ENCODE data around the gene ITPRIPL2. TPM values are rescaled to one million over a fixed set of nuclear protein-coding genes. Genes with fewer than 3 reads are reported as not detected.

The ITPRIPL2 gene
- total RNA-seq, 1 donor from 2014 or later, result 71.2 TPM

- intact Hi-C loops (cut with DNase I), result no loop called here
- no peaks in the 10 kb centered on the region for H3K36me3 ChIP-seq
- H3K27me3 ChIP-seq, result no peaks in the 10 kb centered on the region
- no peaks in the 10 kb centered on the region for H3K9me3 ChIP-seq
- no peak for TF ChIP-seq POLR2AphosphoS5 (IDR thresholded peaks at IDR 0.05; ENCODE audit: insufficient read depth in 1 of 2, low read depth in 1 of 2)
- no peak for TF ChIP-seq POLR2A (IDR thresholded peaks at IDR 0.05)
- TF ChIP-seq, protein P1, sequence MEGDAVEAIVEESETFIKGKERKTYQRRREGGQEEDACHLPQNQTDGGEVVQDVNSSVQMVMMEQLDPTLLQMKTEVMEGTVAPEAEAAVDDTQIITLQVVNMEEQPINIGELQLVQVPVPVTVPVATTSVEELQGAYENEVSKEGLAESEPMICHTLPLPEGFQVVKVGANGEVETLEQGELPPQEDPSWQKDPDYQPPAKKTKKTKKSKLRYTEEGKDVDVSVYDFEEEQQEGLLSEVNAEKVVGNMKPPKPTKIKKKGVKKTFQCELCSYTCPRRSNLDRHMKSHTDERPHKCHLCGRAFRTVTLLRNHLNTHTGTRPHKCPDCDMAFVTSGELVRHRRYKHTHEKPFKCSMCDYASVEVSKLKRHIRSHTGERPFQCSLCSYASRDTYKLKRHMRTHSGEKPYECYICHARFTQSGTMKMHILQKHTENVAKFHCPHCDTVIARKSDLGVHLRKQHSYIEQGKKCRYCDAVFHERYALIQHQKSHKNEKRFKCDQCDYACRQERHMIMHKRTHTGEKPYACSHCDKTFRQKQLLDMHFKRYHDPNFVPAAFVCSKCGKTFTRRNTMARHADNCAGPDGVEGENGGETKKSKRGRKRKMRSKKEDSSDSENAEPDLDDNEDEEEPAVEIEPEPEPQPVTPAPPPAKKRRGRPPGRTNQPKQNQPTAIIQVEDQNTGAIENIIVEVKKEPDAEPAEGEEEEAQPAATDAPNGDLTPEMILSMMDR (IDR thresholded peaks at IDR 0.05), result no peak
- no peak overlapping the region for H3K4me3 ChIP-seq
- peak overlapping the region; percentile 63 for H3K27ac ChIP-seq
- H3K4me1 ChIP-seq, result peaks cover 67% of the 10 kb centered on the region
- DNase-seq (ENCODE audit: extremely low spot score in 2 of 2), result no peak
Measured at GRCh38 chr16:19135896-19136438, 22.2 kb downstream of the ITPRIPL2 start.

- Histone ChIP-seq H3K9me3 (no peaks in the 10 kb centered on the region), H3K36me3 (no peaks in the 10 kb centered on the region), H3K27ac (peak overlapping the region; percentile 63), H3K27me3 (no peaks in the 10 kb centered on the region), H3K4me3 (no peak overlapping the region), H3K4me1 (peaks cover 60% of the 10 kb centered on the region)
- TF ChIP-seq, protein P1 (IDR thresholded peaks at IDR 0.05), result no peak
- intact Hi-C loops (cut with DNase I), result no loop called here
- no peak for DNase-seq (ENCODE audit: extremely low spot score in 2 of 2)
Measured at GRCh38 chr16:19136549-19137196, 22.9 kb downstream of the ITPRIPL2 start.

- Histone ChIP-seq H3K4me1 (peaks cover 52% of the 10 kb centered on the region), H3K36me3 (no peaks in the 10 kb centered on the region), H3K27me3 (no peaks in the 10 kb centered on the region)
Measured at GRCh38 chr16:19137201-19138128, 23.7 kb downstream of the ITPRIPL2 start.

GRCh38 chr16:19138601-19139000 lies 24.8 kb downstream of the ITPRIPL2 start:
- no peaks in the 10 kb centered on the region for H3K36me3 ChIP-seq
- H3K27me3 ChIP-seq, result no peaks in the 10 kb centered on the region
- intact Hi-C loops (cut with DNase I), result loop anchor here (2.0 kb wide), 1 partner anchor 20 kb away; no protein-coding TSS in a partner anchor
- peaks cover 46% of the 10 kb centered on the region for H3K4me1 ChIP-seq
- H3K9me3 ChIP-seq, result no peaks in the 10 kb centered on the region
- DNase-seq (ENCODE audit: extremely low spot score in 2 of 2), result peak in 1 of 2 donors; percentile 93
- TF ChIP-seq, protein P1 (IDR thresholded peaks at IDR 0.05), result no peak
- TF ChIP-seq POLR2A (IDR thresholded peaks at IDR 0.05) (no peak), POLR2AphosphoS5 (IDR thresholded peaks at IDR 0.05; ENCODE audit: insufficient read depth in 1 of 2, low read depth in 1 of 2) (peak; percentile 25 to 92)
- H3K27ac ChIP-seq, result peak overlapping the region; percentile 63
- no peak overlapping the region for H3K4me3 ChIP-seq

More at GRCh38 chr16:19137201-19138128, 23.7 kb downstream of the ITPRIPL2 start:
- intact Hi-C loops (cut with DNase I), result loop anchor here (2.0 kb wide), 1 partner anchor 19 kb away; no protein-coding TSS in a partner anchor
- DNase-seq (ENCODE audit: extremely low spot score in 2 of 2), result no peak
- TF ChIP-seq, protein P1 (IDR thresholded peaks at IDR 0.05), result no peak
- peak in 1 of 2 donors; percentile 8 for TF ChIP-seq POLR2AphosphoS5 (IDR thresholded peaks at IDR 0.05; ENCODE audit: insufficient read depth in 1 of 2, low read depth in 1 of 2)
- H3K27ac ChIP-seq, result peak overlapping the region; percentile 63
- no peaks in the 10 kb centered on the region for H3K9me3 ChIP-seq
- no peak overlapping the region for H3K4me3 ChIP-seq

Data from vagina (tissue), 2 donors.